Keratinocyte (primary cell): Measurements from ENCODE around the gene SLC1A5. TPM values are rescaled to one million over a fixed set of nuclear protein-coding genes. Genes with fewer than 3 reads are reported as not detected.

Source experiments
- DNase-seq: peaks from one replicate; pipeline ENCODE4 v3.0.0-alpha.2; 2011; ENCODE audit warnings: low read depth, missing footprints, low spot score
- FAIRE-seq: peaks from 2 replicates; lab custom pipeline; 2011; peaks lifted over from hg19 to GRCh38; lab: Jason Lieb, UNC
- H2AFZ ChIP-seq: 2 replicates; pipeline ENCODE4 v1.6.0; 2012; ENCODE audit warnings: low read length, control low read depth, inconsistent platforms; ENCODE audit not compliant: control insufficient read depth
- H3K27ac ChIP-seq: 2 replicates; pipeline ENCODE4 v1.5.1; 2011; ENCODE audit warnings: low read length; ENCODE audit not compliant: control insufficient read depth, insufficient read depth
- H3K27me3 ChIP-seq: 3 replicates; pipeline ENCODE4 v1.6.0; 2011; ENCODE audit warnings: low read length; ENCODE audit not compliant: control insufficient read depth, insufficient read depth; ENCODE audit errors: extremely low read depth
- H3K36me3 ChIP-seq, 2 experiments: 2 replicates in 1 of 2; 3 replicates in 1 of 2; pipeline ENCODE4 v1.5.1; 2011; ENCODE audit warnings: low read length in 2 of 2, mild to moderate bottlenecking in 1 of 2; ENCODE audit not compliant: control insufficient read depth in 2 of 2, insufficient read depth in 2 of 2; ENCODE audit errors: extremely low read depth in 1 of 2
- H3K4me1 ChIP-seq: 3 replicates; pipeline ENCODE4 v1.5.1; 2011; ENCODE audit warnings: low read length; ENCODE audit not compliant: control insufficient read depth, insufficient read depth; ENCODE audit errors: extremely low read depth
- H3K4me2 ChIP-seq: 3 replicates; pipeline ENCODE4 v1.6.0; 2011; ENCODE audit warnings: low read depth, low read length; ENCODE audit not compliant: control insufficient read depth, insufficient read depth; ENCODE audit errors: extremely low read depth
- H3K4me3 ChIP-seq, 3 experiments: fragments of 200-600 bp in 1 of 3; sonication (generic) in 1 of 3; 2 replicates in 2 of 3; 3 replicates in 1 of 3; pipeline ENCODE4 v1.5.1; 2011 to 2016; ENCODE audit warnings: low read length in 3 of 3, mild to moderate bottlenecking in 3 of 3, control low read depth in 2 of 3, inconsistent platforms in 1 of 3, low read depth in 1 of 3, mixed read lengths in 1 of 3, mixed run types in 1 of 3, moderate library complexity in 1 of 3; ENCODE audit not compliant: control insufficient read depth in 2 of 3, insufficient read depth in 2 of 3; ENCODE audit errors: extremely low read depth in 1 of 3
- H3K79me2 ChIP-seq: 2 replicates; pipeline ENCODE4 v1.6.0; 2012; ENCODE audit warnings: low read length; ENCODE audit not compliant: control insufficient read depth, insufficient read depth
- H3K9ac ChIP-seq: 3 replicates; pipeline ENCODE4 v1.6.0; 2011; ENCODE audit warnings: low read length; ENCODE audit not compliant: control insufficient read depth, insufficient read depth; ENCODE audit errors: extremely low read depth
- H3K9me1 ChIP-seq: 3 replicates; pipeline ENCODE4 v1.6.0; 2011; ENCODE audit warnings: low read length; ENCODE audit not compliant: control insufficient read depth, insufficient read depth; ENCODE audit errors: extremely low read depth
- H3K9me3 ChIP-seq: 2 replicates; pipeline ENCODE4 v1.5.1; 2012; ENCODE audit warnings: low read depth, low read length; ENCODE audit not compliant: control insufficient read depth
- H4K20me1 ChIP-seq: 3 replicates; pipeline ENCODE4 v1.6.0; 2011; ENCODE audit warnings: low read length; ENCODE audit not compliant: control insufficient read depth, insufficient read depth; ENCODE audit errors: extremely low read depth
- EZH2 ChIP-seq: IDR thresholded peaks from one replicate; pipeline ENCODE4 v1.6.1; 2012; ENCODE audit warnings: inconsistent platforms, mild to moderate bottlenecking, low read length, moderate library complexity
- dilution Hi-C: fragments of 300-500 bp; cut with MboI; formaldehyde crosslinking; loops from one replicate; pipeline ENCODE4 v1.7.0; 2020; ENCODE audit warnings: low sequenced_read_pairs; ENCODE audit not compliant: extremely low pct_ligation_motif_present
- polyA plus RNA-seq, 5 experiments: library from polyadenylated mRNA; depleted of rRNA in 3 of 5; stranded (reverse) in 3 of 5; stranded (forward) in 1 of 5; unstranded in 1 of 5; fragments of >200 nt; gene quantifications; 1 replicate in 1 of 5; 2 replicates in 3 of 5; 3 replicates in 1 of 5; pipeline versions ENCODE4 v1.2.1 to v1.2.3, GENCODE V29; 2011 to 2012; ENCODE audit warnings: missing spikeins in 2 of 5, low read depth in 1 of 5, low replicate concordance in 1 of 5
- TF ChIP-seq, protein P1 (sequence below), 3 experiments: IDR thresholded peaks in 1 of 3; conservative IDR thresholded peaks in 1 of 3; optimal IDR thresholded peaks in 1 of 3; 2 replicates in 2 of 3; 3 replicates in 1 of 3; pipeline versions ENCODE3 to v1.5.1; 2011; ENCODE audit warnings: low read length in 3 of 3, mild to moderate bottlenecking in 3 of 3, moderate library complexity in 2 of 3, control low read depth in 1 of 3, inconsistent platforms in 1 of 3; ENCODE audit not compliant: insufficient read depth in 2 of 3; ENCODE audit errors: extremely low read depth in 1 of 3

The SLC1A5 gene
- polyA plus RNA-seq, 1 donor (not counting 4 experiments of a cell fraction or from before 2014, with no cell fraction given) = 90.4 TPM

DNA sequence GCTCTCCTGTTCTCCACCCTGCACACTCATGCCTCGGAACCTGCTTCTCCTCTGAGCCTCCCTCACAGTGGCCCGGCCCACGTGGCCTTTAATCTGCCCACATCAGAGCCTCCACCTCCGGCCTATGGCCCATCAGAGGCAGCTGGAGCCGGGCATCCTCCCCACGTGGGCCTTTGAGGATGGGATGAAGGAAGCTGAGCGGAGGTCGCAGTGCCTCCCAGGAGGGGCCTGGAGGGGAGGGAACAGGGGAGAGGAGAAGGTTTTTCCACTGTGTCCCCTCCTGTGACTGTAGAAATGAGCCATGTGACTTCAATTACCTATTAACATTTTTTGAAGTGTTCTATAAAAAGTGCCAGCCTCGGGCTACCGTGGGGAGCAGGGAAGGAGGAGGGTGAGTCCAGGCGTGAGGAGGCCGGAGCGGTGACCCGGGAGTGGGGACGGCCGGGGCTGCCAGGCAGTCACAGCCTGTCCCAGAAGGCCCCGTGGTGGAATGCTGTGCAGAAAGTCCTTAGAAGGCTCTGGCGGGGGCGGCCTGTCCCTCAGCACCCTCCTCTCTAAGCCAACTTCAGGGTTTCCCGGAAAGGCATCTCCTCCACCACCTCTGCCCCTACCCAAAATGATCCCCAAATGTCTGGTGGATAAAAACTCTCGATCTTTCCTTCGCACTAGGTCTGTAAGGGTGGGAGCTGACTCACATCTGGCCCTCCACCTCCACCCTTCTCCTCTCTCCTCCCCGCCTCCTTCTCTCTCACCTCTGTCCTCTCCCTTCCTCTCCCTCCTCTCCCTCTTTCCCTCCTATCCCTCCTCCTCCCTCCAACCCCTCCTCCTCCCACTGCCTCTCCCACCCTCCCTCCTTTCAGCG lies 24.8 kb upstream of the SLC1A5 start:
- no peak overlapping the region for H3K4me2 ChIP-seq
- no peak for FAIRE-seq
- H3K4me3 ChIP-seq = no peak overlapping the region
- H3K4me1 ChIP-seq = no peaks in the 10 kb centered on the region
- no peaks in the 10 kb centered on the region for H3K36me3 ChIP-seq
- TF ChIP-seq EZH2 = no peak
- TF ChIP-seq, protein P1, sequence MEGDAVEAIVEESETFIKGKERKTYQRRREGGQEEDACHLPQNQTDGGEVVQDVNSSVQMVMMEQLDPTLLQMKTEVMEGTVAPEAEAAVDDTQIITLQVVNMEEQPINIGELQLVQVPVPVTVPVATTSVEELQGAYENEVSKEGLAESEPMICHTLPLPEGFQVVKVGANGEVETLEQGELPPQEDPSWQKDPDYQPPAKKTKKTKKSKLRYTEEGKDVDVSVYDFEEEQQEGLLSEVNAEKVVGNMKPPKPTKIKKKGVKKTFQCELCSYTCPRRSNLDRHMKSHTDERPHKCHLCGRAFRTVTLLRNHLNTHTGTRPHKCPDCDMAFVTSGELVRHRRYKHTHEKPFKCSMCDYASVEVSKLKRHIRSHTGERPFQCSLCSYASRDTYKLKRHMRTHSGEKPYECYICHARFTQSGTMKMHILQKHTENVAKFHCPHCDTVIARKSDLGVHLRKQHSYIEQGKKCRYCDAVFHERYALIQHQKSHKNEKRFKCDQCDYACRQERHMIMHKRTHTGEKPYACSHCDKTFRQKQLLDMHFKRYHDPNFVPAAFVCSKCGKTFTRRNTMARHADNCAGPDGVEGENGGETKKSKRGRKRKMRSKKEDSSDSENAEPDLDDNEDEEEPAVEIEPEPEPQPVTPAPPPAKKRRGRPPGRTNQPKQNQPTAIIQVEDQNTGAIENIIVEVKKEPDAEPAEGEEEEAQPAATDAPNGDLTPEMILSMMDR (optimal IDR thresholded peaks at IDR 0.05 in 1 of 3, IDR thresholded peaks at IDR 0.05 in 1 of 3, conservative IDR thresholded peaks at IDR 0.05 in 1 of 3; ENCODE audit: extremely low read depth in 1 of 3, insufficient read depth in 2 of 3, low read length in 3 of 3) = no peak
- H3K9me1 ChIP-seq = no peaks in the 10 kb centered on the region
- H3K9ac ChIP-seq = no peak overlapping the region
- no peak overlapping the region for H3K27ac ChIP-seq
- H2AFZ ChIP-seq = no peak overlapping the region
- DNase-seq = no peak
- dilution Hi-C loops = no loop called here
- no peaks in the 10 kb centered on the region for H4K20me1 ChIP-seq
- H3K9me3 ChIP-seq = no peaks in the 10 kb centered on the region
- no peaks in the 10 kb centered on the region for H3K79me2 ChIP-seq
- H3K27me3 ChIP-seq = no peaks in the 10 kb centered on the region

DNA sequence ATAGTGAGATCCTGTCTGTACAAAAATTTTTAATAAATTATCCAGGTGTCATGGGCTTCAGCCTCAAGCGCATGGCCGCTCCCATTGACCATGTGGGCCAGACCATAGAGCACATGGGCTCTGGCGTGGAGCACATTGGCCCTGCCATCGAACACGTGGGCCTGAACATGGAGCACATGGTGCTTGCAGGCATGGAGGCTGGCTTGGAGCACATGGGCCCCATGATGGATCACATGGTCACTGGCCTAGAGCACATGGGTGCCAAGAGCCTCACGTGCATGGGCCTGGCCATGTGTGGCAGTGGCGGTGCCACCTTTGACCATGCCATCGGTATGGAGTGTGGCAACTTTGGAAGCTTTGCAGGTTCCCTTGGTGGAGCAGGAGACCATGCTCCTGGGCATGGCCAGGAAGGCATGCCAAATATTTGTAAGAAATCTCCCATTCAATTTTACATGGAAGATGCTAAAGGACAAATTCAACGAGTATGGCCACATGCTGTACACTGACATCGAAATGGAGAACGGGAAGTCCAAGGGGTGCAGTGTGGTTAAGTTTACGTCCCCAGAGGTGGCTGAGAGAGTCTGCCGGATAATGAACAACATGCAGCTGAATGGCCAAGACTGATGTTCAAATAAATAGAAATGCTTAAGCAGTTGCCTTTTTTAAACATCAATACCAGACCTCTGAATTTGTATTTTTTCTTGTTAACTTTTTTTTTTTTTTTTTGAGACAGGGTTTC lies 21.3 kb upstream of the SLC1A5 start:
- no peaks in the 10 kb centered on the region for H3K79me2 ChIP-seq
- FAIRE-seq (no peak), DNase-seq (no peak)
- no peaks in the 10 kb centered on the region for H3K9me1 ChIP-seq
- H3K4me1 ChIP-seq = no peaks in the 10 kb centered on the region
- H3K27me3 ChIP-seq = no peaks in the 10 kb centered on the region
- H3K27ac ChIP-seq = no peak overlapping the region
- H3K4me2 ChIP-seq = no peak overlapping the region
- no peaks in the 10 kb centered on the region for H3K36me3 ChIP-seq
- H4K20me1 ChIP-seq = no peaks in the 10 kb centered on the region
- no peak overlapping the region for H3K4me3 ChIP-seq
- no peak overlapping the region for H3K9ac ChIP-seq
- no peak overlapping the region for H2AFZ ChIP-seq
- H3K9me3 ChIP-seq = no peaks in the 10 kb centered on the region
- dilution Hi-C loops = no loop called here
- TF ChIP-seq, protein P1 (optimal IDR thresholded peaks at IDR 0.05 in 1 of 3, IDR thresholded peaks at IDR 0.05 in 1 of 3, conservative IDR thresholded peaks at IDR 0.05 in 1 of 3; ENCODE audit: extremely low read depth in 1 of 3, insufficient read depth in 2 of 3, low read length in 3 of 3) = no peak
- no peak for TF ChIP-seq EZH2
